A549 (cell line): ENCODE measurements around the gene PRUNE2. TPM values are rescaled to one million over a fixed set of nuclear protein-coding genes. Genes with fewer than 3 reads are reported as not detected.

Experiments used
- ATAC-seq, 2 experiments: fragments of 200-7000 bp in 1 of 2; fragments of >200 bp in 1 of 2; cut with Nextera tagmentation in 1 of 2; cut with Tn5 transposase in 1 of 2; 3 replicates each; pipeline versions ENCODE4 v1.8.0 to v1.9.1; 2018 to 2020; ENCODE audit warnings: mild to moderate bottlenecking in 1 of 2, moderate library complexity in 1 of 2
- CTCF ChIA-PET: fragments of 300-600 bp; sonication (Branson Sonifier 250); formaldehyde crosslinking; extraction: SDS; loops from one replicate; lab custom pipeline; 2021; ENCODE audit warnings: antibody characterized with exemption, inconsistent platforms; lab: Yijun Ruan, JAX
- POLR2A ChIA-PET: fragments of 350-600 bp; formaldehyde crosslinking; extraction: SDS; loops from one replicate; lab custom pipeline; 2021; ENCODE audit warnings: antibody characterized with exemption, inconsistent platforms; lab: Yijun Ruan, JAX
- DNase-seq, 2 experiments: peaks; one replicate each; pipeline versions ENCODE4 v3.0.0 to v3.0.0-alpha.2; 2011 to 2016; ENCODE audit warnings: low read depth in 1 of 2, low spot score in 1 of 2
- FAIRE-seq: peaks from 2 replicates; lab custom pipeline; 2011; peaks lifted over from hg19 to GRCh38; lab: Jason Lieb, UNC
- H3K27ac ChIP-seq, 2 experiments: fragments of >200 bp; sonication (Bioruptor Twin); formaldehyde crosslinking; 3 replicates each; pipeline ENCODE4 v1.5.1; 2016 to 2017
- H3K4me1 ChIP-seq: fragments of >200 bp; sonication (Bioruptor Twin); formaldehyde crosslinking; 3 replicates; pipeline ENCODE4 v1.6.1; 2016
- H3K4me2 ChIP-seq: fragments of >200 bp; sonication (Bioruptor Twin); formaldehyde crosslinking; 3 replicates; pipeline ENCODE4 v1.6.1; 2016
- H3K4me3 ChIP-seq: fragments of >200 bp; sonication (Bioruptor Twin); formaldehyde crosslinking; 3 replicates; pipeline ENCODE4 v1.5.1; 2016
- H3K9me3 ChIP-seq: fragments of >200 bp; sonication (Bioruptor Twin); formaldehyde crosslinking; 3 replicates; pipeline ENCODE4 v1.6.1; 2016
- BHLHE40 ChIP-seq: IDR thresholded peaks from 2 replicates; pipeline ENCODE4 v1.6.1; 2012; ENCODE audit warnings: low read depth, low read length, inconsistent platforms
- CBX8 ChIP-seq: fragments of 200-600 bp; sonication (generic); IDR thresholded peaks from 2 replicates; pipeline ENCODE4 v1.6.1; 2016
- EHMT2 ChIP-seq: fragments of 200-600 bp; sonication (generic); IDR thresholded peaks from 2 replicates; pipeline ENCODE4 v1.6.1; 2016; ENCODE audit warnings: antibody characterized with exemption, low read depth, mild to moderate bottlenecking, moderate library complexity
- ESRRA ChIP-seq: fragments of 150-350 bp; IDR thresholded peaks from 2 replicates; pipeline ENCODE4 v1.6.1; 2014; ENCODE audit warnings: mild to moderate bottlenecking, low read length, borderline replicate concordance
- FOXS1 ChIP-seq: fragments of 250-450 bp; sonication (Bioruptor Pico); IDR thresholded peaks from 2 replicates; pipeline ENCODE4 v1.5.0; 2020; ENCODE audit warnings: mild to moderate bottlenecking, moderate library complexity
- GATA3 ChIP-seq: IDR thresholded peaks from 2 replicates; pipeline ENCODE4 v1.6.1; 2012; ENCODE audit warnings: borderline replicate concordance
- HDAC2 ChIP-seq: fragments of 200-600 bp; sonication (generic); IDR thresholded peaks from 2 replicates; pipeline ENCODE4 v1.6.1; 2016
- HOXB5 ChIP-seq: fragments of 250-450 bp; sonication (Bioruptor Pico); IDR thresholded peaks from 2 replicates; pipeline ENCODE4 v1.5.0; 2020; ENCODE audit warnings: mild to moderate bottlenecking, moderate library complexity
- JUNB ChIP-seq: fragments of >200 bp; sonication (Bioruptor Twin); formaldehyde crosslinking; IDR thresholded peaks from 2 replicates; pipeline ENCODE4 v1.6.1; 2016
- KDM5A ChIP-seq: fragments of 200-600 bp; sonication (generic); IDR thresholded peaks from 2 replicates; pipeline ENCODE4 v1.6.1; 2016; ENCODE audit warnings: antibody characterized with exemption, mild to moderate bottlenecking
- MAZ ChIP-seq: fragments of 150-350 bp; IDR thresholded peaks from 2 replicates; pipeline ENCODE4 v1.6.1; 2014; ENCODE audit warnings: antibody characterized with exemption, low read depth, low read length, borderline replicate concordance
- MYC ChIP-seq: IDR thresholded peaks from 2 replicates; pipeline ENCODE4 v1.6.1; 2012; ENCODE audit warnings: mild to moderate bottlenecking, inconsistent platforms, low read length, improper control_type of control experiment, borderline replicate concordance
- NFE2L2 ChIP-seq: fragments of 150-350 bp; conservative IDR thresholded peaks from 2 replicates; pipeline ENCODE4 v1.6.1; 2014; ENCODE audit warnings: low read length
- NPAS2 ChIP-seq: fragments of 250-450 bp; sonication (Bioruptor Pico); IDR thresholded peaks from 2 replicates; pipeline ENCODE4 v1.8.0; 2022; ENCODE audit warnings: mild to moderate bottlenecking, moderate library complexity, borderline replicate concordance
- NR3C1 ChIP-seq: fragments of >200 bp; sonication (Bioruptor Twin); formaldehyde crosslinking; IDR thresholded peaks from 3 replicates; pipeline ENCODE4 v1.6.1; 2017
- POLR2AphosphoS2 ChIP-seq: conservative IDR thresholded peaks from 2 replicates; pipeline ENCODE4 v1.6.1; 2012; ENCODE audit warnings: low read length, improper control_type of control experiment, inconsistent platforms
- RARB ChIP-seq: fragments of 250-450 bp; sonication (Bioruptor Pico); IDR thresholded peaks from 2 replicates; pipeline ENCODE4 v1.8.0; 2021; ENCODE audit warnings: mild to moderate bottlenecking, moderate library complexity
- RCOR1 ChIP-seq: fragments of 150-350 bp; IDR thresholded peaks from 2 replicates; pipeline ENCODE4 v1.6.1; 2014; ENCODE audit warnings: antibody characterized with exemption, low read length, low read depth
- RFX5 ChIP-seq: fragments of 450-650 bp; IDR thresholded peaks from 2 replicates; pipeline ENCODE4 v1.7.1; 2014; ENCODE audit warnings: antibody characterized with exemption, mild to moderate bottlenecking, moderate library complexity
- SMC3 ChIP-seq: fragments of >200 bp; sonication (Bioruptor Twin); formaldehyde crosslinking; IDR thresholded peaks from 3 replicates; pipeline ENCODE4 v1.6.1; 2018; ENCODE audit warnings: inconsistent platforms
- TFCP2L1 ChIP-seq: fragments of 250-450 bp; sonication (Bioruptor Pico); IDR thresholded peaks from 2 replicates; pipeline ENCODE4 v1.5.0; 2021; ENCODE audit warnings: mild to moderate bottlenecking
- ZC3H11A ChIP-seq: fragments of 450-650 bp; IDR thresholded peaks from 2 replicates; pipeline ENCODE4 v1.6.1; 2014; ENCODE audit warnings: antibody characterized with exemption, mild to moderate bottlenecking
- ZNF302 ChIP-seq: fragments of 250-450 bp; sonication (Bioruptor Pico); IDR thresholded peaks from 2 replicates; pipeline ENCODE4 v1.9.0; 2021; ENCODE audit warnings: inconsistent platforms, mild to moderate bottlenecking, moderate library complexity
- ZSCAN20 ChIP-seq: fragments of 250-450 bp; sonication (Bioruptor Pico); IDR thresholded peaks from 2 replicates; pipeline ENCODE4 v1.8.0; 2022; ENCODE audit warnings: mild to moderate bottlenecking, moderate library complexity
- WGBS: methylation state at CpG from one replicate; pipeline ENCODE4 v1.1.6; 2017; ENCODE audit errors: missing lambda C conversion rate; 5-methylcytosine and 5-hydroxymethylcytosine counted together
- polyA plus RNA-seq, 4 experiments: library from polyadenylated mRNA; depleted of rRNA in 3 of 4; stranded (reverse); fragments of >200 nt; fragmentation: RNase III in 1 of 4; extraction: RNeasy Plus Mini Kit Qiagen cat#74134 plus additional on column Dnase treatment in 1 of 4; gene quantifications; 2 replicates in 3 of 4; 3 replicates in 1 of 4; pipeline ENCODE4 v1.2.3, GENCODE V29; 2011 to 2017
- TF ChIP-seq, protein P1 (sequence below): IDR thresholded peaks from 2 replicates; pipeline ENCODE4 v1.6.1; 2012; ENCODE audit warnings: low read depth, borderline replicate concordance
- TF ChIP-seq, protein P2 (sequence below): IDR thresholded peaks from 2 replicates; pipeline ENCODE4 v1.6.1; 2012
- TF ChIP-seq, protein P3 (sequence below): fragments of >200 bp; sonication (Bioruptor Twin); formaldehyde crosslinking; IDR thresholded peaks from 3 replicates; pipeline ENCODE4 v1.5.1; 2016
- TF ChIP-seq, protein P4 (sequence below): fragments of 200-600 bp; sonication (generic); IDR thresholded peaks from 2 replicates; pipeline ENCODE4 v1.6.1; 2016; ENCODE audit warnings: antibody characterized with exemption, mild to moderate bottlenecking, moderate library complexity

Gene PRUNE2
- polyA plus RNA-seq, 2 of the 4 experiments (the other 2 are of a cell fraction) = 0.04 TPM; not detected in 1

DNA sequence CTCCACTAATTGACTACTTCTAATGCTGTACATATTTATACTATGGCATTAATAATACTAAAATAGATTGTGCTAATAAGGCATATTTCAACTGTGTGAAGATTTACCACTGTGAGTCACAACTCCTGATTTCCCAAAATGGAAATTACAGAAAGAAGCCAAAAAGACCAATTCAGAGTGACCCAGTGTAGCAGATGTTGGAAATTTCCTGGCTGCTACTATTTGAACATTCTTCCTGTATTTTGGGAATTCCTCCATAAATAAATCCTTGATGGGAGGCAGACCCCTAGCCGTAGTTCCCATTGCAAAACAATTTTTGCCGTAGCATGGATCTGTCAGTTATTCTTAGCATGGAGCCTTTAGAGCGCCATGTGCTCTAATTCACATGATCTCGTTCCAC lies 11.4 kb upstream of the PRUNE2 start (continued):
- TF ChIP-seq NR3C1 = no peak
- TF ChIP-seq JUNB = no peak
- TF ChIP-seq, protein P1, sequence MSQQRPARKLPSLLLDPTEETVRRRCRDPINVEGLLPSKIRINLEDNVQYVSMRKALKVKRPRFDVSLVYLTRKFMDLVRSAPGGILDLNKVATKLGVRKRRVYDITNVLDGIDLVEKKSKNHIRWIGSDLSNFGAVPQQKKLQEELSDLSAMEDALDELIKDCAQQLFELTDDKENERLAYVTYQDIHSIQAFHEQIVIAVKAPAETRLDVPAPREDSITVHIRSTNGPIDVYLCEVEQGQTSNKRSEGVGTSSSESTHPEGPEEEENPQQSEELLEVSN = no peak
- TF ChIP-seq NPAS2 (CRISPR knock-in tag) = no peak
- no peak for TF ChIP-seq NFE2L2

DNA sequence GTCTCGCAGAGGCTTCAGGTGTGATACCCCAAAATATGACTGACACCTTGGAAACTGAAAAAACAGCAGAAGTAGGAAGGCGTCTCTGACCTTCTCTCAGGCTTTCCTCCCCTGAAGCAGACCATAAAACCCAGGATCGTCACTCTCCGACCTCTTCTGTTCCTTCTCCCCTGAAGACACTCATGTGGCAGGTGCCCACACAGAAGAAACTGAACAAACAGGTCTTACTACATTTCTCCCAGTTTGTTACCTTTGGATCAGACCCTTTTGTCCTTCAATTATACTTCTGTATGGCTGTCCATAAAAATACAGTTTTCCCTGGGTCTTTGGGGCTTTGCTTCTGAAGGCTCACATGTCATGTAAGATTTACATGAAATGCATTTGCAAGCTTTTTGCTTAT lies 10.3 kb upstream of the PRUNE2 start:
- TF ChIP-seq MAZ = no peak
- TF ChIP-seq FOXS1 = no peak
- TF ChIP-seq HDAC2 = no peak
- no peak for TF ChIP-seq RFX5
- no peak for TF ChIP-seq TFCP2L1
- TF ChIP-seq, protein P2, sequence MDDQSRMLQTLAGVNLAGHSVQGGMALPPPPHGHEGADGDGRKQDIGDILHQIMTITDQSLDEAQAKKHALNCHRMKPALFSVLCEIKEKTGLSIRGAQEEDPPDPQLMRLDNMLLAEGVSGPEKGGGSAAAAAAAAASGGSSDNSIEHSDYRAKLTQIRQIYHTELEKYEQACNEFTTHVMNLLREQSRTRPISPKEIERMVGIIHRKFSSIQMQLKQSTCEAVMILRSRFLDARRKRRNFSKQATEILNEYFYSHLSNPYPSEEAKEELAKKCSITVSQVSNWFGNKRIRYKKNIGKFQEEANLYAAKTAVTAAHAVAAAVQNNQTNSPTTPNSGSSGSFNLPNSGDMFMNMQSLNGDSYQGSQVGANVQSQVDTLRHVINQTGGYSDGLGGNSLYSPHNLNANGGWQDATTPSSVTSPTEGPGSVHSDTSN = no peak
- TF ChIP-seq MYC = no peak
- TF ChIP-seq ZNF302 (CRISPR knock-in tag) = no peak
- no peak for TF ChIP-seq NFE2L2
- no peak for TF ChIP-seq GATA3
- TF ChIP-seq, all 56 proteins: peak for 0
- peaks cover 2% of the 10 kb centered on the region; the same call in 1 of the 3 replicates for H3K9me3 ChIP-seq
- H3K27ac ChIP-seq = no peak overlapping the region
- DNase-seq (no peak), FAIRE-seq (no peak), ATAC-seq (no peak)
- no peak overlapping the region for H3K4me3 ChIP-seq
- ChIA-PET POLR2A (no interaction called here), CTCF (no interaction called here)
- H3K4me2 ChIP-seq = no peak overlapping the region
- no peaks in the 10 kb centered on the region for H3K4me1 ChIP-seq
- 2% methylated on average over 4 of the region's 4 CpGs for WGBS

DNA sequence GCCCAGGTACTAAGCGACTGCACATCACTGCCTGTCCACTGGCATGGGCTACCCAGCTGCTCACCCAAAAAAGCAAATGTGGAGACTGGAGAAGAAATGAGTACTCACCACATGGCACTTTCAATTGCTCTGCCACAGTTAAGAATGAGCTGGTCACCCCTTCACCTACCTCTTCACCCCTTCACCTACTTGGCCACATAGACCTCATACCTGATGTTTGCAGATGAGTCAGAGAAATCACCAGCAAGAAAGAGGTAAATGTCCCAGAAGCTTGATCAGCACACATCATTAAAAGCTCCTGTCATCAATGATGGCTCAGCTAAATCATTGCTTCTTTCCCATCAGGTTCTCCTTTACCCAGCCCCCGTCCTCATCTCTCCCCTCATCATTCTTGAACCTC lies 7.6 kb upstream of the PRUNE2 start:
- CTCF ChIA-PET = interaction anchor here (0.5 to 2.8 kb wide), 3 partner anchors 102 to 253 kb away, joined by 3 to 5 read pairs (median 3); no protein-coding TSS in a partner anchor
- WGBS = 35% methylated on average over 2 of the region's 2 CpGs
- H3K27ac ChIP-seq = no peak overlapping the region
- DNase-seq (no peak), FAIRE-seq (no peak), ATAC-seq (no peak)
- no peak overlapping the region for H3K4me2 ChIP-seq
- H3K4me3 ChIP-seq = no peak overlapping the region
- POLR2A ChIA-PET = no interaction called here
- no peaks in the 10 kb centered on the region for H3K4me1 ChIP-seq
- no peak for TF ChIP-seq EHMT2
- no peak for TF ChIP-seq HOXB5 (CRISPR knock-in tag)
- no peak for TF ChIP-seq ZSCAN20
- TF ChIP-seq POLR2AphosphoS2 = no peak
- H3K9me3 ChIP-seq = no peaks in the 10 kb centered on the region; the same call in 2 of the 3 replicates

DNA sequence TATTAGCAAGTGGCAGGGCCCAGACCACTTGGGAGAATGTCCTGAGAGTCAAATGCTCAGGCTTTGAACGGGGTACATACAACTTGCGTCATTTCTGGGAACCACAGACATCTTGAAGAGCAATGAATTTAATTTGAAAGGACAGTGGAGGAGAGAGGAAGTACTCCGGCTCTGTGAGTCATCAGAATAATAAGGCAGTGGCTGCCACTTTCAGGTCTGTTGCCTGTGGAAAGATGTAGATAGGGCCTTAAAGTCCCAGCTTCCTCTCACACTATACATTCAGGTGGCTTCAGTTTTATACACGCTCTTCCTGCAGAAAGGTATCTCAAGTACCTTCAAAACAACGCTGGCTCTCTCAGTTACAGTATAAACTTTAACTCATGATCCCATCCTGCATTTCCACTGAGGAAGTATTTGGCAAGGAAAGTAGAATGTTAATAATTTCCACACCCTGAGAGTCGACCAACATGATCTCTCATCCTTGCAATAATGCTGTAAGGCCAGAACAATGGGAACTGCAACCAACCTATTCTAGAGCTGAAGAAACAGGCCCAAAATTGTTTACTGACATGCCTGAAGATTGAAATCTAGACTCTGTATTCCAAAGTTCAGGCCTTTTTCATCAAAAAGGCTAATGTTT lies 6.8 kb upstream of the PRUNE2 start:
- Histone ChIP-seq H3K4me3 (no peak overlapping the region), H3K27ac (no peak overlapping the region), H3K4me2 (no peak overlapping the region)
- POLR2A ChIA-PET = no interaction called here
- FAIRE-seq = no peak
- ATAC-seq = no peak
- WGBS = 21% methylated on average over 6 of the region's 6 CpGs
- CTCF ChIA-PET = interaction anchor here (0.5 to 2.8 kb wide), 3 partner anchors 101 to 254 kb away, joined by 3 to 5 read pairs (median 3); no protein-coding TSS in a partner anchor
- no peak for DNase-seq
- TF ChIP-seq RARB (CRISPR knock-in tag) (no peak), NFE2L2 (no peak), ESRRA (no peak), CBX8 (no peak), HOXB5 (CRISPR knock-in tag) (no peak), SMC3 (no peak), RCOR1 (no peak), BHLHE40 (no peak), ZC3H11A (no peak), KDM5A (no peak), ZSCAN20 (no peak)
- TF ChIP-seq, protein P3, sequence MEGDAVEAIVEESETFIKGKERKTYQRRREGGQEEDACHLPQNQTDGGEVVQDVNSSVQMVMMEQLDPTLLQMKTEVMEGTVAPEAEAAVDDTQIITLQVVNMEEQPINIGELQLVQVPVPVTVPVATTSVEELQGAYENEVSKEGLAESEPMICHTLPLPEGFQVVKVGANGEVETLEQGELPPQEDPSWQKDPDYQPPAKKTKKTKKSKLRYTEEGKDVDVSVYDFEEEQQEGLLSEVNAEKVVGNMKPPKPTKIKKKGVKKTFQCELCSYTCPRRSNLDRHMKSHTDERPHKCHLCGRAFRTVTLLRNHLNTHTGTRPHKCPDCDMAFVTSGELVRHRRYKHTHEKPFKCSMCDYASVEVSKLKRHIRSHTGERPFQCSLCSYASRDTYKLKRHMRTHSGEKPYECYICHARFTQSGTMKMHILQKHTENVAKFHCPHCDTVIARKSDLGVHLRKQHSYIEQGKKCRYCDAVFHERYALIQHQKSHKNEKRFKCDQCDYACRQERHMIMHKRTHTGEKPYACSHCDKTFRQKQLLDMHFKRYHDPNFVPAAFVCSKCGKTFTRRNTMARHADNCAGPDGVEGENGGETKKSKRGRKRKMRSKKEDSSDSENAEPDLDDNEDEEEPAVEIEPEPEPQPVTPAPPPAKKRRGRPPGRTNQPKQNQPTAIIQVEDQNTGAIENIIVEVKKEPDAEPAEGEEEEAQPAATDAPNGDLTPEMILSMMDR = no peak
- TF ChIP-seq, protein P4, sequence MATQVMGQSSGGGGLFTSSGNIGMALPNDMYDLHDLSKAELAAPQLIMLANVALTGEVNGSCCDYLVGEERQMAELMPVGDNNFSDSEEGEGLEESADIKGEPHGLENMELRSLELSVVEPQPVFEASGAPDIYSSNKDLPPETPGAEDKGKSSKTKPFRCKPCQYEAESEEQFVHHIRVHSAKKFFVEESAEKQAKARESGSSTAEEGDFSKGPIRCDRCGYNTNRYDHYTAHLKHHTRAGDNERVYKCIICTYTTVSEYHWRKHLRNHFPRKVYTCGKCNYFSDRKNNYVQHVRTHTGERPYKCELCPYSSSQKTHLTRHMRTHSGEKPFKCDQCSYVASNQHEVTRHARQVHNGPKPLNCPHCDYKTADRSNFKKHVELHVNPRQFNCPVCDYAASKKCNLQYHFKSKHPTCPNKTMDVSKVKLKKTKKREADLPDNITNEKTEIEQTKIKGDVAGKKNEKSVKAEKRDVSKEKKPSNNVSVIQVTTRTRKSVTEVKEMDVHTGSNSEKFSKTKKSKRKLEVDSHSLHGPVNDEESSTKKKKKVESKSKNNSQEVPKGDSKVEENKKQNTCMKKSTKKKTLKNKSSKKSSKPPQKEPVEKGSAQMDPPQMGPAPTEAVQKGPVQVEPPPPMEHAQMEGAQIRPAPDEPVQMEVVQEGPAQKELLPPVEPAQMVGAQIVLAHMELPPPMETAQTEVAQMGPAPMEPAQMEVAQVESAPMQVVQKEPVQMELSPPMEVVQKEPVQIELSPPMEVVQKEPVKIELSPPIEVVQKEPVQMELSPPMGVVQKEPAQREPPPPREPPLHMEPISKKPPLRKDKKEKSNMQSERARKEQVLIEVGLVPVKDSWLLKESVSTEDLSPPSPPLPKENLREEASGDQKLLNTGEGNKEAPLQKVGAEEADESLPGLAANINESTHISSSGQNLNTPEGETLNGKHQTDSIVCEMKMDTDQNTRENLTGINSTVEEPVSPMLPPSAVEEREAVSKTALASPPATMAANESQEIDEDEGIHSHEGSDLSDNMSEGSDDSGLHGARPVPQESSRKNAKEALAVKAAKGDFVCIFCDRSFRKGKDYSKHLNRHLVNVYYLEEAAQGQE = no peak
- TF ChIP-seq, all 56 proteins: peak for 0
- Histone ChIP-seq H3K4me1 (no peaks in the 10 kb centered on the region), H3K9me3 (no peaks in the 10 kb centered on the region)
